Keratinocyte (primary cell): Measurements from ENCODE around the gene NR3C2. TPM values are rescaled to one million over a fixed set of nuclear protein-coding genes. Genes with fewer than 3 reads are reported as not detected.

Experiments
- DNase-seq: peaks from one replicate; pipeline ENCODE4 v3.0.0-alpha.2; 2011; ENCODE audit warnings: low read depth, missing footprints, low spot score
- FAIRE-seq: peaks from 2 replicates; lab custom pipeline; 2011; peaks lifted over from hg19 to GRCh38; lab: Jason Lieb, UNC
- H2AFZ ChIP-seq: 2 replicates; pipeline ENCODE4 v1.6.0; 2012; ENCODE audit warnings: low read length, control low read depth, inconsistent platforms; ENCODE audit not compliant: control insufficient read depth
- H3K27ac ChIP-seq: 2 replicates; pipeline ENCODE4 v1.5.1; 2011; ENCODE audit warnings: low read length; ENCODE audit not compliant: control insufficient read depth, insufficient read depth
- H3K27me3 ChIP-seq: 3 replicates; pipeline ENCODE4 v1.6.0; 2011; ENCODE audit warnings: low read length; ENCODE audit not compliant: control insufficient read depth, insufficient read depth; ENCODE audit errors: extremely low read depth
- H3K36me3 ChIP-seq, 2 experiments: 2 replicates in 1 of 2; 3 replicates in 1 of 2; pipeline ENCODE4 v1.5.1; 2011; ENCODE audit warnings: low read length in 2 of 2, mild to moderate bottlenecking in 1 of 2; ENCODE audit not compliant: control insufficient read depth in 2 of 2, insufficient read depth in 2 of 2; ENCODE audit errors: extremely low read depth in 1 of 2
- H3K4me1 ChIP-seq: 3 replicates; pipeline ENCODE4 v1.5.1; 2011; ENCODE audit warnings: low read length; ENCODE audit not compliant: control insufficient read depth, insufficient read depth; ENCODE audit errors: extremely low read depth
- H3K4me2 ChIP-seq: 3 replicates; pipeline ENCODE4 v1.6.0; 2011; ENCODE audit warnings: low read depth, low read length; ENCODE audit not compliant: control insufficient read depth, insufficient read depth; ENCODE audit errors: extremely low read depth
- H3K4me3 ChIP-seq, 3 experiments: fragments of 200-600 bp in 1 of 3; sonication (generic) in 1 of 3; 2 replicates in 2 of 3; 3 replicates in 1 of 3; pipeline ENCODE4 v1.5.1; 2011 to 2016; ENCODE audit warnings: low read length in 3 of 3, mild to moderate bottlenecking in 3 of 3, control low read depth in 2 of 3, inconsistent platforms in 1 of 3, low read depth in 1 of 3, mixed read lengths in 1 of 3, mixed run types in 1 of 3, moderate library complexity in 1 of 3; ENCODE audit not compliant: control insufficient read depth in 2 of 3, insufficient read depth in 2 of 3; ENCODE audit errors: extremely low read depth in 1 of 3
- H3K79me2 ChIP-seq: 2 replicates; pipeline ENCODE4 v1.6.0; 2012; ENCODE audit warnings: low read length; ENCODE audit not compliant: control insufficient read depth, insufficient read depth
- H3K9ac ChIP-seq: 3 replicates; pipeline ENCODE4 v1.6.0; 2011; ENCODE audit warnings: low read length; ENCODE audit not compliant: control insufficient read depth, insufficient read depth; ENCODE audit errors: extremely low read depth
- H3K9me1 ChIP-seq: 3 replicates; pipeline ENCODE4 v1.6.0; 2011; ENCODE audit warnings: low read length; ENCODE audit not compliant: control insufficient read depth, insufficient read depth; ENCODE audit errors: extremely low read depth
- H3K9me3 ChIP-seq: 2 replicates; pipeline ENCODE4 v1.5.1; 2012; ENCODE audit warnings: low read depth, low read length; ENCODE audit not compliant: control insufficient read depth
- H4K20me1 ChIP-seq: 3 replicates; pipeline ENCODE4 v1.6.0; 2011; ENCODE audit warnings: low read length; ENCODE audit not compliant: control insufficient read depth, insufficient read depth; ENCODE audit errors: extremely low read depth
- CTCF ChIP-seq, 3 experiments: IDR thresholded peaks in 1 of 3; conservative IDR thresholded peaks in 1 of 3; optimal IDR thresholded peaks in 1 of 3; 2 replicates in 2 of 3; 3 replicates in 1 of 3; pipeline versions ENCODE3 to v1.5.1; 2011; ENCODE audit warnings: low read length in 3 of 3, mild to moderate bottlenecking in 3 of 3, moderate library complexity in 2 of 3, control low read depth in 1 of 3, inconsistent platforms in 1 of 3; ENCODE audit not compliant: insufficient read depth in 2 of 3; ENCODE audit errors: extremely low read depth in 1 of 3
- EZH2 ChIP-seq: IDR thresholded peaks from one replicate; pipeline ENCODE4 v1.6.1; 2012; ENCODE audit warnings: inconsistent platforms, mild to moderate bottlenecking, low read length, moderate library complexity
- dilution Hi-C: fragments of 300-500 bp; cut with MboI; formaldehyde crosslinking; loops from one replicate; pipeline ENCODE4 v1.7.0; 2020; ENCODE audit warnings: low sequenced_read_pairs; ENCODE audit not compliant: extremely low pct_ligation_motif_present
- polyA plus RNA-seq, 5 experiments: library from polyadenylated mRNA; depleted of rRNA in 3 of 5; stranded (reverse) in 3 of 5; stranded (forward) in 1 of 5; unstranded in 1 of 5; fragments of >200 nt; gene quantifications; 1 replicate in 1 of 5; 2 replicates in 3 of 5; 3 replicates in 1 of 5; pipeline versions ENCODE4 v1.2.1 to v1.2.3, GENCODE V29; 2011 to 2012; ENCODE audit warnings: missing spikeins in 2 of 5, low read depth in 1 of 5, low replicate concordance in 1 of 5

NR3C2 gene
- polyA plus RNA-seq, 1 donor (not counting 4 experiments of a cell fraction or from before 2014, with no cell fraction given): 1.5 TPM

- Histone ChIP-seq H3K27me3 (no peaks in the 10 kb centered on the region), H3K9me3 (no peaks in the 10 kb centered on the region), H3K4me1 (no peaks in the 10 kb centered on the region), H3K9ac (no peak overlapping the region), H3K36me3 (no peaks in the 10 kb centered on the region), H3K27ac (no peak overlapping the region), H3K4me3 (no peak overlapping the region), H3K79me2 (no peaks in the 10 kb centered on the region), H3K4me2 (no peak overlapping the region), H3K9me1 (no peaks in the 10 kb centered on the region), H2AFZ (no peak overlapping the region), H4K20me1 (no peaks in the 10 kb centered on the region)
- DNase-seq: no peak
- dilution Hi-C loops: no loop called here
- TF ChIP-seq EZH2: no peak
- TF ChIP-seq CTCF (optimal IDR thresholded peaks at IDR 0.05 in 1 of 3, IDR thresholded peaks at IDR 0.05 in 1 of 3, conservative IDR thresholded peaks at IDR 0.05 in 1 of 3; ENCODE audit: extremely low read depth in 1 of 3, insufficient read depth in 2 of 3, low read length in 3 of 3): no peak
- no peak for FAIRE-seq
Measured at GRCh38 chr4:148353571-148353970, 88.6 kb downstream of the NR3C2 start.

- Histone ChIP-seq H3K79me2 (no peaks in the 10 kb centered on the region), H3K27ac (no peak overlapping the region), H3K9me1 (no peaks in the 10 kb centered on the region), H3K4me2 (no peak overlapping the region), H3K36me3 (no peaks in the 10 kb centered on the region), H2AFZ (no peak overlapping the region), H3K4me1 (no peaks in the 10 kb centered on the region), H4K20me1 (no peaks in the 10 kb centered on the region), H3K4me3 (no peak overlapping the region), H3K9me3 (no peaks in the 10 kb centered on the region), H3K9ac (no peak overlapping the region), H3K27me3 (no peaks in the 10 kb centered on the region)
- TF ChIP-seq CTCF (optimal IDR thresholded peaks at IDR 0.05 in 1 of 3, IDR thresholded peaks at IDR 0.05 in 1 of 3, conservative IDR thresholded peaks at IDR 0.05 in 1 of 3; ENCODE audit: extremely low read depth in 1 of 3, insufficient read depth in 2 of 3, low read length in 3 of 3) (no peak), EZH2 (no peak)
- dilution Hi-C loops: no loop called here
- no peak for FAIRE-seq
- no peak for DNase-seq
Measured at GRCh38 chr4:148349153-148349552, 93.1 kb downstream of the NR3C2 start.
